GM12878 (cell line): ENCODE measurements around the gene DENND1A.

Experiments used
- CBFB ChIP-seq: IDR thresholded peaks from 2 replicates; pipeline ENCODE4 v1.6.1; 2016; ENCODE audit warnings: antibody characterized with exemption, low read depth
- CEBPB ChIP-seq, 2 experiments: fragments of 150-350 bp in 1 of 2; IDR thresholded peaks; 2 replicates each; pipeline ENCODE4 v1.6.1; 2012 to 2014; ENCODE audit warnings: low read depth in 2 of 2, low read length in 2 of 2, borderline replicate concordance in 1 of 2, inconsistent platforms in 1 of 2
- FOS ChIP-seq: IDR thresholded peaks from 3 replicates; pipeline ENCODE4 v1.6.1; 2011; ENCODE audit warnings: borderline replicate concordance; ENCODE audit not compliant: insufficient read length; ENCODE audit errors: extremely low read depth
- NFYB ChIP-seq: IDR thresholded peaks from 2 replicates; pipeline ENCODE4 v1.6.1; 2011; ENCODE audit warnings: low read depth, mild to moderate bottlenecking, low read length, improper control_type of control experiment, moderate library complexity; ENCODE audit not compliant: insufficient read depth
- POLR2A ChIP-seq: IDR thresholded peaks from 2 replicates; pipeline ENCODE4 v1.6.1; 2011; ENCODE audit warnings: low read depth, mild to moderate bottlenecking, low read length
- TAF1 ChIP-seq: IDR thresholded peaks from 2 replicates; pipeline ENCODE4 v1.6.1; 2011; ENCODE audit warnings: mild to moderate bottlenecking, low read depth, low read length, borderline replicate concordance
- TF ChIP-seq, protein P1 (sequence below), 3 experiments: IDR thresholded peaks in 2 of 3; conservative IDR thresholded peaks in 1 of 3; 2 replicates each; pipeline ENCODE4 v1.5.1; 2011; ENCODE audit warnings: low read depth in 3 of 3, low read length in 3 of 3, mild to moderate bottlenecking in 3 of 3, control low read depth in 2 of 3, moderate library complexity in 2 of 3, inconsistent platforms in 1 of 3, mixed read lengths in 1 of 3; ENCODE audit not compliant: control insufficient read depth in 2 of 3, insufficient read depth in 1 of 3; ENCODE audit errors: extremely low read depth in 1 of 3
- TF ChIP-seq, protein P2 (sequence below): fragments of 450-650 bp; IDR thresholded peaks from 2 replicates; pipeline ENCODE4 v1.6.1; 2017; ENCODE audit warnings: mild to moderate bottlenecking, low read depth, inconsistent platforms; ENCODE audit not compliant: poor library complexity, severe bottlenecking
- TF ChIP-seq, protein P3 (sequence below): fragments of 450-650 bp; formaldehyde crosslinking; IDR thresholded peaks from 2 replicates; pipeline ENCODE4 v1.4.0; 2022; ENCODE audit warnings: mild to moderate bottlenecking, moderate library complexity
- TF ChIP-seq, protein P4 (sequence below): IDR thresholded peaks from 2 replicates; pipeline ENCODE4 v1.6.1; 2011; ENCODE audit warnings: mild to moderate bottlenecking, low read depth, low read length, moderate library complexity; ENCODE audit not compliant: insufficient replicate concordance

DNA sequence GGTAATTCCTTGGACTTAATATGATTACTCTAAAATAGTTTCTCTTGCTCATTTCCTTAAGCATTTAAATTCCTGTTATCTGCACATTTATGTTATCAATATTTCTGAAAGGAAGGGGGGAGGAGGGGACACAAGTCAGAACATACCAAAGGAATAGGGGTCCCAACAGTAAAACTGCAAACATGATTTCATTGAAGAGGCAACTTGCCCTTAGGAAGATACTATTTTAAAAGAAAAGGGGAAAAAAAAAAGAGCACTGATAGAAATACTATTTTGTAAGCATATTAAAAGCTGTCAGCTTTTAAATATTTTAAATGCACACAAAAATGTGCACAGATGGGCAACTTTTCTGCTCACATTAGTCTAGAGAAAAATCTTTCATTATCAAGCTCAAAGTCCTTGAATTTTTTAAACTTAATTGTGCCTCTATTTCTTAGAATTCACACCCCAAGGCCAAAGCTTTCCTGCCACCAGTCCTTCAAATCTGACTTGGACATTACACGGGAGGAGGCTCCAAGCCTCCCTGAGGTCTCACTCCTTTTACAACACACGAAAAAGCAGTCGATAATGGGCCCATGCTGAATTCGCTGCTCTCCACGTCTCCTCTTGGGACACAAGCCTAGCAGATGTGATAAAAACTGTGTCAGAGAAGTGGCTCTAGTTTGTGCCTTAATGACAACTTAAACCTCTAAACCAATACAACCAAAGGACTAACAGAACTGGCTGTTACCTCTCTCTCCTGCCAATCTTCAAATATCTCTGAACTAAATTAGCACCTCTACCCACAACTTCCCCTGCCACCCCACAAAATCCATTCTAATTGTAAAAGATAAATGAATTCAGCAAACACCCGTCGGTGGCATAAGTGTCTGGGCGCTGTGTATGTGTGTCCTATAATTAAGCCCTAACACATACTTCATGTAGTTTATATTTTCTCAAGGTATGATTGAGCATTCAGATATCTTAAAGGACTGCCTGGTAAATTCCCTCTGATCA is 154.3 kb downstream of the DENND1A start:
- TF ChIP-seq, protein P1, sequence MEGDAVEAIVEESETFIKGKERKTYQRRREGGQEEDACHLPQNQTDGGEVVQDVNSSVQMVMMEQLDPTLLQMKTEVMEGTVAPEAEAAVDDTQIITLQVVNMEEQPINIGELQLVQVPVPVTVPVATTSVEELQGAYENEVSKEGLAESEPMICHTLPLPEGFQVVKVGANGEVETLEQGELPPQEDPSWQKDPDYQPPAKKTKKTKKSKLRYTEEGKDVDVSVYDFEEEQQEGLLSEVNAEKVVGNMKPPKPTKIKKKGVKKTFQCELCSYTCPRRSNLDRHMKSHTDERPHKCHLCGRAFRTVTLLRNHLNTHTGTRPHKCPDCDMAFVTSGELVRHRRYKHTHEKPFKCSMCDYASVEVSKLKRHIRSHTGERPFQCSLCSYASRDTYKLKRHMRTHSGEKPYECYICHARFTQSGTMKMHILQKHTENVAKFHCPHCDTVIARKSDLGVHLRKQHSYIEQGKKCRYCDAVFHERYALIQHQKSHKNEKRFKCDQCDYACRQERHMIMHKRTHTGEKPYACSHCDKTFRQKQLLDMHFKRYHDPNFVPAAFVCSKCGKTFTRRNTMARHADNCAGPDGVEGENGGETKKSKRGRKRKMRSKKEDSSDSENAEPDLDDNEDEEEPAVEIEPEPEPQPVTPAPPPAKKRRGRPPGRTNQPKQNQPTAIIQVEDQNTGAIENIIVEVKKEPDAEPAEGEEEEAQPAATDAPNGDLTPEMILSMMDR (IDR thresholded peaks at IDR 0.05 in 2 of 3, conservative IDR thresholded peaks at IDR 0.05 in 1 of 3; ENCODE audit: control insufficient read depth in 2 of 3, extremely low read depth in 1 of 3, insufficient read depth in 1 of 3, low read depth in 3 of 3, low read length in 3 of 3): no peak
- TF ChIP-seq NFYB (no peak), CBFB (no peak), CEBPB (IDR thresholded peaks at IDR 0.05; ENCODE audit: borderline replicate concordance in 1 of 2, low read depth in 2 of 2, low read length in 2 of 2) (no peak), TAF1 (no peak), POLR2A (no peak), FOS (no peak)
- TF ChIP-seq, protein P2, sequence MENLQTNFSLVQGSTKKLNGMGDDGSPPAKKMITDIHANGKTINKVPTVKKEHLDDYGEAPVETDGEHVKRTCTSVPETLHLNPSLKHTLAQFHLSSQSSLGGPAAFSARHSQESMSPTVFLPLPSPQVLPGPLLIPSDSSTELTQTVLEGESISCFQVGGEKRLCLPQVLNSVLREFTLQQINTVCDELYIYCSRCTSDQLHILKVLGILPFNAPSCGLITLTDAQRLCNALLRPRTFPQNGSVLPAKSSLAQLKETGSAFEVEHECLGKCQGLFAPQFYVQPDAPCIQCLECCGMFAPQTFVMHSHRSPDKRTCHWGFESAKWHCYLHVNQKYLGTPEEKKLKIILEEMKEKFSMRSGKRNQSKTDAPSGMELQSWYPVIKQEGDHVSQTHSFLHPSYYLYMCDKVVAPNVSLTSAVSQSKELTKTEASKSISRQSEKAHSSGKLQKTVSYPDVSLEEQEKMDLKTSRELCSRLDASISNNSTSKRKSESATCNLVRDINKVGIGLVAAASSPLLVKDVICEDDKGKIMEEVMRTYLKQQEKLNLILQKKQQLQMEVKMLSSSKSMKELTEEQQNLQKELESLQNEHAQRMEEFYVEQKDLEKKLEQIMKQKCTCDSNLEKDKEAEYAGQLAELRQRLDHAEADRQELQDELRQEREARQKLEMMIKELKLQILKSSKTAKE: peak; percentile 16
- TF ChIP-seq, protein P3, sequence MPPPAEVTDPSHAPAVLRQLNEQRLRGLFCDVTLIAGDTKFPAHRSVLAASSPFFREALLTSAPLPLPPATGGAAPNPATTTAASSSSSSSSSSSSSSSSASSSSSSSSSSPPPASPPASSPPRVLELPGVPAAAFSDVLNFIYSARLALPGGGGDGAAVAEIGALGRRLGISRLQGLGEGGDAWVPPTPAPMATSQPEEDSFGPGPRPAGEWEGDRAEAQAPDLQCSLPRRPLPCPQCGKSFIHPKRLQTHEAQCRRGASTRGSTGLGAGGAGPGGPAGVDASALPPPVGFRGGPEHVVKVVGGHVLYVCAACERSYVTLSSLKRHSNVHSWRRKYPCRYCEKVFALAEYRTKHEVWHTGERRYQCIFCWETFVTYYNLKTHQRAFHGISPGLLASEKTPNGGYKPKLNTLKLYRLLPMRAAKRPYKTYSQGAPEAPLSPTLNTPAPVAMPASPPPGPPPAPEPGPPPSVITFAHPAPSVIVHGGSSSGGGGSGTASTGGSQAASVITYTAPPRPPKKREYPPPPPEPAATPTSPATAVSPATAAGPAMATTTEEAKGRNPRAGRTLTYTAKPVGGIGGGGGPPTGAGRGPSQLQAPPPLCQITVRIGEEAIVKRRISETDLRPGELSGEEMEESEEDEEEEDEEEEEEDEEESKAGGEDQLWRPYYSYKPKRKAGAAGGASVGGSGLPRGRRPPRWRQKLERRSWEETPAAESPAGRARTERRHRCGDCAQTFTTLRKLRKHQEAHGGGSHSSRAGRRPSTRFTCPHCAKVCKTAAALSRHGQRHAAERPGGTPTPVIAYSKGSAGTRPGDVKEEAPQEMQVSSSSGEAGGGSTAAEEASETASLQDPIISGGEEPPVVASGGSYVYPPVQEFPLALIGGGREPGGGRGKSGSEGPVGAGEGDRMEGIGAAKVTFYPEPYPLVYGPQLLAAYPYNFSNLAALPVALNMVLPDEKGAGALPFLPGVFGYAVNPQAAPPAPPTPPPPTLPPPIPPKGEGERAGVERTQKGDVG (CRISPR knock-in tag): no peak
- TF ChIP-seq, protein P4, sequence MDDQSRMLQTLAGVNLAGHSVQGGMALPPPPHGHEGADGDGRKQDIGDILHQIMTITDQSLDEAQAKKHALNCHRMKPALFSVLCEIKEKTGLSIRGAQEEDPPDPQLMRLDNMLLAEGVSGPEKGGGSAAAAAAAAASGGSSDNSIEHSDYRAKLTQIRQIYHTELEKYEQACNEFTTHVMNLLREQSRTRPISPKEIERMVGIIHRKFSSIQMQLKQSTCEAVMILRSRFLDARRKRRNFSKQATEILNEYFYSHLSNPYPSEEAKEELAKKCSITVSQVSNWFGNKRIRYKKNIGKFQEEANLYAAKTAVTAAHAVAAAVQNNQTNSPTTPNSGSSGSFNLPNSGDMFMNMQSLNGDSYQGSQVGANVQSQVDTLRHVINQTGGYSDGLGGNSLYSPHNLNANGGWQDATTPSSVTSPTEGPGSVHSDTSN: no peak
